CD4-positive, alpha-beta T cell treated with Interferon alpha-2 for 1 hour (primary cell): ENCODE data around the gene ZBTB16.
"Not testable (repeated sequence)": the region's sequence is repeated elsewhere in the genome, so short reads cannot be mapped to it uniquely, and the experiment has no call there.

Experiments
- DNase-seq, 2 donors: peaks; one replicate each; pipeline ENCODE4 v3.0.0-alpha.2; 2020 to 2022

Gene ZBTB16

DNA sequence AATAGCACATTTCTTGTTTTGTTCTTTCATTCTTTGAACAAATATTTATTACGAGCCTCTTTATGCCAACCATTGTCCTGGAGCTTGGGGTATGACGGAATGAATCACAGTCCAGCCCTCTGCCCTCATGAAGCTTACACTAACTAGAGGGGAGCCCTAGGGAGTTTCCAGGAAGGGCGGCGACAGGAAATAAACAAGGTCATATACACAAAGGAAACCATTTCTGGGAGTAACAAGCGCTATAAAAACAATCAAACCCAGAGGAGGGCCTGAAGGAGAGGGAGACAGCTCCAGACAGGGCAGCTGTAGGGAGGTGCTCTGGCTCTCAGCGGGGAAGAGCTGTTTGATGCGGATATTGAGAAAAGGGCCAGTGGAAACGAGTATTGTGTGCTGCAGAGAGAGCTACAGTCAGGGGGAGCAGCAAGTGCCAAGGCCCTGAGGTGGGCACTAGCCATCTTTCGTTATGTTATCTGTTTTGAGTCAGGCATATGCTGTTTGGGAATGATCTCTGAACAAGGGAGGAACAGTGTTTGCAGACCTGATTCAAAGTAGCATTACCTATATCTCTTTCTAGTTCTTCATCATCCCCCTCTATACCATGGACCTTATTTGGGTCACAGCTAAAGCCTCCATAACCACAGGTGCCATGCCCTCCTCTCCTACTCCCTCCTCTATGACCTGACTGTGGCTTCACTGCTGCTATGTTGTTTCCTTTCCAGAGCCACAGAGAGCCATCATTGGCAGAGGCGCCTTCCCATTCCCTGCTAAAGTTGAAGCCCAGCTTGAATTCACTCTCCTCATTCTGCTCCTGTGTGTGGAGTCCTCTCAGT is 15.3 kb upstream of the ZBTB16 start:
- peak in 1 of 2 donors; percentile 17 for DNase-seq

- DNase-seq: no peak
Measured at GRCh38 chr11:114047327-114047726, 12.2 kb upstream of the ZBTB16 start.

DNA sequence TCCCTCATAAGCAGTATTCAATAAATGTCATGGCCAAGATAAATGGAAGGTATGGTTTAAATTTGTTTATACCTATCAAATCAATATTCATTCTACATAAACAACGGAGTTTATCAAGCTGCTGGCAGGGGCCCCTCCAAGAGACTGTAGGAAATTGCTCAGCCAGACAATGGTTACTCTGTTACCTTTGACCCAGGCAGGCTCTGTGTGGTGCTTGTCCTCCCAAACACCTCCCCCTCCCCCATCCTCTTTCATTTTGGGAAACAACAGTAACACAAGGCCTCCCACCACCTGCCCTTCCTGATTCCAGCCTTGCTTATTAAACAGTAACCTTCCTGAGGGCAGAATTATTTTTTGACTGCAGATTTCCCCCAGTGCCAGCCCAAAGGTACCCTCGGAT is 10.5 kb upstream of the ZBTB16 start:
- no peak for DNase-seq

- not testable (repeated sequence) for DNase-seq
Measured at GRCh38 chr11:114049766-114050165, 9.7 kb upstream of the ZBTB16 start.

GRCh38 chr11:114050258-114050927 is 9.1 kb upstream of the ZBTB16 start:
- no peak for DNase-seq

GRCh38 chr11:114051558-114051957 is 8.0 kb upstream of the ZBTB16 start:
- DNase-seq: no peak

DNA sequence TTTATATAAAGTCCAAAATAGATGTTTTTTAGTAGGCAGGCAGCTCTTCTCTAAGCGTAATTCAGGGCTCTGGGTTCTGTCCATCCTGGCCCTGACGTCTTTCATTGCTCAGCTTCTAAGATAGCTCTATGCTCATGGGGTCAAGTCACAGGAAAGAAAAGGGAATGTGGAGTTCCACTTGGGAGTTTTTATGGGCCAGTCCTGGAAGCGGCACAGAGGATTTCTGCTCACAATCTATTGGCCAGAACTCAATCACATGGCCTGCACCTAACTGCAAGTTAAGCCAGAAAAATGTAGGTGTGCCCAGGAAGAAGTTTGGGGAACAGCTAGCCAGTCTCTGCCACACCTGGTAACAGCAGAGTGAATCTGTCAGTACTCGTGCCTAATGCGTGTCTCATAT is 7.4 kb upstream of the ZBTB16 start:
- DNase-seq: no peak

GRCh38 chr11:114053406-114053805 is 6.1 kb upstream of the ZBTB16 start:
- DNase-seq: no peak

- no peak for DNase-seq
Measured at GRCh38 chr11:114054806-114055205, 4.7 kb upstream of the ZBTB16 start.

- no peak for DNase-seq
Measured at GRCh38 chr11:114056409-114056808, 3.1 kb upstream of the ZBTB16 start.

DNA sequence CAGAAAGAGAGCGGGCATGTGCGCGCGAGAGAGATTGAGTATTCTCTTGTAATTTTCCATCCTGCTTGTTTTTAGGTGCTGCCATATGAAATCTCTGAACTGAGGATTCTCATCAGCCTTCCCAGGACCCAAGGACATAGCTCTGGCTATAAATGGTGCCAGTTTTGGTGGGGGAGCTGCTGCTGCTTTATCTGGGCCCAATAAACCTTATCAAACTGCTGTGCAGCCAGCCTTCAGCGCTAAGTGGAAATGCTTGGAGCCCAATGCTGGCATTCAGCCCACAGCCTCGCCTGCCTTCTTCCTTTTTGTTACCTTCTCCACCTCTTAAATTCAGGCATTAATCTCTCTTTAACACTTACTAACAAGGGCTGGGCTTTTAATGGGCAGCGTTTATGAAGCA is 2.4 kb upstream of the ZBTB16 start:
- no peak for DNase-seq

DNA sequence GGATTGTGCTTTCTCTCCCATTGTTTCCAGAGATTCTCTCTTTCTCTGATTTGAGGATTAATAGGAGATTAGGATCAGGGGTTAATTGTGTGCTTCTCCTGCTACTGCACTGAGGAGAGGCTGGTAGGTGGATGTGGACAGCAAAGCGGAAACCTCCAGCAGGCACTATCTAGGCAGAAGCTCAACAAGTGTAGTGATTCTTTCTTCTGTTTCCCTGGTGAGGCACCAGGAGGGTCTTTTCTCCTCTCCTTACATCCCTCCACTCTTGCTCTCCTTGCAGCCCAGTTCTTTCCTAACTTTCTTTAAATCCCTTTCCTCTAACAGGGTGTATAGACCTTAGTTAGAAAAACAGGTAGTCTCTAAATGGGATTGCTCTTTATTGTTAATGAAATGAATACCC is 1.9 kb upstream of the ZBTB16 start:
- no peak for DNase-seq

GRCh38 chr11:114058026-114058706 is 1.3 kb upstream of the ZBTB16 start:
- no peak for DNase-seq

DNA sequence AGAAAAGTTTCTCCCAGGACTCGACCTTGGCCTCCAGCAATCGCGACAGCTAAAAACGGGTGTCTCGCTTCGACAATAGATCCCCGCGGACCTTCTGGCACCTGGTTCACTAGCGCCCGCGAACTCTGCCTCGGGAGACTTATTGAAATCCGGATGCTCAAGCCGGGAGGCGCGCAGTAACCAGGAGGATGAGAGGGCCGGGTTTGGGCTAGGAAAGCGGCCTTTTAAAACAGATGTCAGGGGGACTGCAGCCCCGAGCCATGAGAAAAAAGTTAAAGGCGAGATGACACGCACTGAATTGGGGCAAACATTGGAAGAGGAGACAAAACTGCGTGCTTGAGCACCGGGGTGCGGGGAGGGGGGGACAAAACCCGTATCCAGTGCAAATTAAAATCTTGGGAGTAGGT is 637 bp upstream of the ZBTB16 start:
- DNase-seq: no peak

- peak; percentile 26 to 43 for DNase-seq
Measured at GRCh38 chr11:114059984-114060391, 477 bp downstream of the ZBTB16 start.

DNA sequence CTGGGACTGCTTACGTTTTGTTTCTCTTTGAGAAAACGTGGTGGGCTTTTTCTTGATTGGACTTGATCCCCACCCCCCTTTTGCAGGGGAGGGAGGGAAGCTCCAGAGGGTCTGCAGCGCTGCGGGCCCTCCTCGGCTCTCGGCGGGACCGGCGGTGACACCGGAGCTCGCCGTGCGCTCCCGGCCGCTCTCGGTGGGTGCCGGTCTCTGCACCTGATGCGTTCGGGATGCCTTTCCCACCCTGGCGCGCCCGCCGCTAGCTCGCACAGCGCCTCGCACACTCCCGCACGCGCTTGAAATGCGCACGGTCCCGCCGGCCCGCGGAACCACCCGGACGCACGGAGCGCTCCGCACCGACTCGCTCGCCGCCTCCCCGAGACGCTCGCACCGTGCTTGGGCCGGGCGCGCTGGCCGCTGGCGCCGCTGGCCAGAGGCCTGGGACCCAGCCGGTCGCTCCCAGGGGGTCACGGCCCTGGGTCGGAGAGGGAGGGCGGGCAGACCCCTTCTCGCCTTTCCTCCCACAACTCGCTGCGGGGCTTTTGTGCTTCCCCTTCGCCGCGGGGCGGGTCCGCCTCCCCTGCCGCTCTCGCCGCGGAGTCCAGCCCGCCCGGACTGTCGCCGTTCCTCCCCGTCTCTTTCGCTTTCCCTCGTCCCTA is 1.0 kb downstream of the ZBTB16 start:
- DNase-seq: peak in 1 of 2 donors; percentile 30

- no peak for DNase-seq
Measured at GRCh38 chr11:114061048-114061680, 1.7 kb downstream of the ZBTB16 start.

GRCh38 chr11:114061681-114062049 is 2.2 kb downstream of the ZBTB16 start:
- DNase-seq: no peak

DNA sequence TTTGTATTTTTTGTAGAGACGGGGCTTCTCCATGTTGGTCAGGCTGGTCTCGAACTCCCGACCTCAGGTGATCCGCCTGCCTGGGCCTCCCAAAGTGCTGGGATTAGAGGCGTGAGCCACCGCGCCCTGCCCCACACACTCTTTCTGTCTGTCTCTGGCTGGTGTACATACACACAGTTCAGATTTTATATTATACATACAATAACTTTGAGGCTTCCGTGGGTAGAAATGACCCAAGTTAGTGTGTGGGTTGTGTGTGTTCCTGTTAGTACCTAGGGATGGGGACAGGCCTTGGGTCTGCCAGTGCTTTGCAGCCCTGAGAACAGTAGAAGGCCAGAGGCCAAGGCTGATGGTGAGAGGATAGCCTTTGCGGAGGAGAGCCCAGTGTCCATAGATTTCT is 2.8 kb downstream of the ZBTB16 start:
- no peak for DNase-seq

DNA sequence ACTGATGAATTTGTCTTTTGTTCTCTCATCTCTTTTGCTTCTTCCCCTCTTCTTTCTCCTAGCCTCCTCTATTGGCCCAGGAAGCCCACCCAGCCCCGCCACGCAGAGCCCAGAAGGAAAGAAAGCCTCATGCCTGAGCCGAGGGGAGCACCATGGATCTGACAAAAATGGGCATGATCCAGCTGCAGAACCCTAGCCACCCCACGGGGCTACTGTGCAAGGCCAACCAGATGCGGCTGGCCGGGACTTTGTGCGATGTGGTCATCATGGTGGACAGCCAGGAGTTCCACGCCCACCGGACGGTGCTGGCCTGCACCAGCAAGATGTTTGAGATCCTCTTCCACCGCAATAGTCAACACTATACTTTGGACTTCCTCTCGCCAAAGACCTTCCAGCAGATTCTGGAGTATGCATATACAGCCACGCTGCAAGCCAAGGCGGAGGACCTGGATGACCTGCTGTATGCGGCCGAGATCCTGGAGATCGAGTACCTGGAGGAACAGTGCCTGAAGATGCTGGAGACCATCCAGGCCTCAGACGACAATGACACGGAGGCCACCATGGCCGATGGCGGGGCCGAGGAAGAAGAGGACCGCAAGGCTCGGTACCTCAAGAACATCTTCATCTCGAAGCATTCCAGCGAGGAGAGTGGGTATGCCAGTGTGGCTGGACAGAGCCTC is 3.8 kb downstream of the ZBTB16 start:
- DNase-seq: no peak

- DNase-seq: no peak
Measured at GRCh38 chr11:114063829-114064201, 4.3 kb downstream of the ZBTB16 start.

- no peak for DNase-seq
Measured at GRCh38 chr11:114064216-114064615, 4.7 kb downstream of the ZBTB16 start.
